ENCODE data around the gene PSMA5.

DNA sequence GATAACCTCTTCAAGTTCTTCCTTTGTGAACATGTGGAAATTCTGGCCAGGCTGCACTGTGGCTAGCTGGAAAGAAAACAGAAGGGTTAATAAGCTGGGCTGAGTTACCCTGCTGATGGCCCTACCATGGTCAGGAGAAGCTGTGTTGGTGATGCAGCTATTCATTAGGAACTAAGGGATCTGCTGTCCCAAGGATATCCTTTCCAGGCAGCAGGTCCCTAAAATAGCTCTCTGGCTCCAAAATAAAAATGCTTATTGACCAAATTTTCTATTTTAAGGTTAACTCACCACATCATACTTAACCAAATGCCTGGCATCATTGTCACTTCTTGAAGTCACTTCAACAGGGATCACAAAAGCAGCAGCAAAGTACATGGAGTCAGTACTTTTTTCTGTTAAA, 24.2 kb downstream of the PSMA5 start:
- TF ChIP-seq, protein P1, sequence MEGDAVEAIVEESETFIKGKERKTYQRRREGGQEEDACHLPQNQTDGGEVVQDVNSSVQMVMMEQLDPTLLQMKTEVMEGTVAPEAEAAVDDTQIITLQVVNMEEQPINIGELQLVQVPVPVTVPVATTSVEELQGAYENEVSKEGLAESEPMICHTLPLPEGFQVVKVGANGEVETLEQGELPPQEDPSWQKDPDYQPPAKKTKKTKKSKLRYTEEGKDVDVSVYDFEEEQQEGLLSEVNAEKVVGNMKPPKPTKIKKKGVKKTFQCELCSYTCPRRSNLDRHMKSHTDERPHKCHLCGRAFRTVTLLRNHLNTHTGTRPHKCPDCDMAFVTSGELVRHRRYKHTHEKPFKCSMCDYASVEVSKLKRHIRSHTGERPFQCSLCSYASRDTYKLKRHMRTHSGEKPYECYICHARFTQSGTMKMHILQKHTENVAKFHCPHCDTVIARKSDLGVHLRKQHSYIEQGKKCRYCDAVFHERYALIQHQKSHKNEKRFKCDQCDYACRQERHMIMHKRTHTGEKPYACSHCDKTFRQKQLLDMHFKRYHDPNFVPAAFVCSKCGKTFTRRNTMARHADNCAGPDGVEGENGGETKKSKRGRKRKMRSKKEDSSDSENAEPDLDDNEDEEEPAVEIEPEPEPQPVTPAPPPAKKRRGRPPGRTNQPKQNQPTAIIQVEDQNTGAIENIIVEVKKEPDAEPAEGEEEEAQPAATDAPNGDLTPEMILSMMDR (conservative IDR thresholded peaks at IDR 0.05; ENCODE audit: low read length), result no peak
- no peak for TF ChIP-seq EZH2phosphoT487 (IDR thresholded peaks at IDR 0.05; ENCODE audit: borderline replicate concordance)

Data from Loucy (cell line).